Choroid plexus epithelial cell (primary cell): ENCODE data around the gene TAB3.

Experiments
- DNase-seq: peaks from one replicate; pipeline ENCODE4 v3.0.0-alpha.2; 2010; ENCODE audit warnings: low read depth
- H3K4me3 ChIP-seq: 2 replicates; pipeline ENCODE4 v1.5.1; 2011; ENCODE audit warnings: low read depth, mild to moderate bottlenecking, control low read depth, low read length, moderate library complexity
- TF ChIP-seq, protein P1 (sequence below): conservative IDR thresholded peaks from 2 replicates; pipeline ENCODE4 v1.5.1; 2011; ENCODE audit warnings: low read depth, mild to moderate bottlenecking, control low read depth, inconsistent platforms, low read length, moderate library complexity

The TAB3 gene, protein sequence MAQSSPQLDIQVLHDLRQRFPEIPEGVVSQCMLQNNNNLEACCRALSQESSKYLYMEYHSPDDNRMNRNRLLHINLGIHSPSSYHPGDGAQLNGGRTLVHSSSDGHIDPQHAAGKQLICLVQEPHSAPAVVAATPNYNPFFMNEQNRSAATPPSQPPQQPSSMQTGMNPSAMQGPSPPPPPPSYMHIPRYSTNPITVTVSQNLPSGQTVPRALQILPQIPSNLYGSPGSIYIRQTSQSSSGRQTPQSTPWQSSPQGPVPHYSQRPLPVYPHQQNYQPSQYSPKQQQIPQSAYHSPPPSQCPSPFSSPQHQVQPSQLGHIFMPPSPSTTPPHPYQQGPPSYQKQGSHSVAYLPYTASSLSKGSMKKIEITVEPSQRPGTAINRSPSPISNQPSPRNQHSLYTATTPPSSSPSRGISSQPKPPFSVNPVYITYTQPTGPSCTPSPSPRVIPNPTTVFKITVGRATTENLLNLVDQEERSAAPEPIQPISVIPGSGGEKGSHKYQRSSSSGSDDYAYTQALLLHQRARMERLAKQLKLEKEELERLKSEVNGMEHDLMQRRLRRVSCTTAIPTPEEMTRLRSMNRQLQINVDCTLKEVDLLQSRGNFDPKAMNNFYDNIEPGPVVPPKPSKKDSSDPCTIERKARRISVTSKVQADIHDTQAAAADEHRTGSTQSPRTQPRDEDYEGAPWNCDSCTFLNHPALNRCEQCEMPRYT

DNA sequence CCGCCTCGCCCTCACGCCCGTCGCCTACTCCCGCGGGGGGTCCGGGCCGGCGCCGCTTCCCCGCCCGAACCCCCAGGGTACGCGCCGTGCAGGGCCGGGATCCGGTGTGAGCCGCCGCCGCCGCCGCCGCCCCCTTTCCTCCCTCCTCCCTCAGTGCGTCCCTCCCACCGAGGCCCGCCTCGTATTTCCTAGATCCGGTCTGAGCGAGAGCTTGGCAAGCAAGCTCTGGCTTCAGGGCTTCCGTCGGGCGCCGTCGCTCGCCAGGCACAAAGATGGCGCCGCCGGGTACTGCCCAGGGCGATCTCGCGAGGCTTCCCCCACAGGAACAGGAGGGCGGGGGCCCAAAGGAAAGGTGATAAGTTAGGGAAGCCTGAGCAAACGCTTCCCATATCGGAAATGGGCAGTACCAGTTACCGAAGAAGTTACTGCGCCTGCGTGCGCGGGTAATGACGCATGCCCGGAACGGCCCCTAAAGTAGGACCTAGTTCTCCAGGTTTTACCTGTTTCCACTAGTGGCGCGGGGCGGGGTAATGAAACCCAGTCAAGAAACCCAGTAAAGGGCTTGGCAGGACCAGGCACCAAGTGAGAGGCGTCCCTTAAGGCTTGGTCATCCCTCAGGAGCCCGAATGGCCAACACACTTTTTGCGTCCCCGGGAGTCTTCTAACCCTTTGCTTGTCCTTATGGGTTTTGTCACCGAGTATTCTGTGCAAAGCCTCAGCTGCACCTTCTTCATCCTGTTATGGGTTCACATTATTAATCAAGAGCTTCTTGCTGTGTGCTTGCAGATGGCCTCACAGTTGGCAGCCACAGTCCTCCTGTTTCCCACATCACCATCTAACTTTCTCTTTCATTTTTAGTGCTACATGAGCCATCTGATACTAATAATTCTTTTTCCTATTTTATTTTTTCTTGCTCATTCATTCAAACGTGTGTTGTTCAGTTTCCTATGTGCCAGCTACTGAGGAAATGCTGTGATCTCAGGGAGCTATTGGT is at the start of gene TAB3:
Gene TAB3 (minus strand): TSS at position 108 of the 994 bp plus-strand sequence. CDS start 29,666 bp downstream, outside the sequence.
- DNase-seq, result peak; percentile 98
- peak within 1 kb of the TSS; percentile 72 for H3K4me3 ChIP-seq
- TF ChIP-seq, protein P1, sequence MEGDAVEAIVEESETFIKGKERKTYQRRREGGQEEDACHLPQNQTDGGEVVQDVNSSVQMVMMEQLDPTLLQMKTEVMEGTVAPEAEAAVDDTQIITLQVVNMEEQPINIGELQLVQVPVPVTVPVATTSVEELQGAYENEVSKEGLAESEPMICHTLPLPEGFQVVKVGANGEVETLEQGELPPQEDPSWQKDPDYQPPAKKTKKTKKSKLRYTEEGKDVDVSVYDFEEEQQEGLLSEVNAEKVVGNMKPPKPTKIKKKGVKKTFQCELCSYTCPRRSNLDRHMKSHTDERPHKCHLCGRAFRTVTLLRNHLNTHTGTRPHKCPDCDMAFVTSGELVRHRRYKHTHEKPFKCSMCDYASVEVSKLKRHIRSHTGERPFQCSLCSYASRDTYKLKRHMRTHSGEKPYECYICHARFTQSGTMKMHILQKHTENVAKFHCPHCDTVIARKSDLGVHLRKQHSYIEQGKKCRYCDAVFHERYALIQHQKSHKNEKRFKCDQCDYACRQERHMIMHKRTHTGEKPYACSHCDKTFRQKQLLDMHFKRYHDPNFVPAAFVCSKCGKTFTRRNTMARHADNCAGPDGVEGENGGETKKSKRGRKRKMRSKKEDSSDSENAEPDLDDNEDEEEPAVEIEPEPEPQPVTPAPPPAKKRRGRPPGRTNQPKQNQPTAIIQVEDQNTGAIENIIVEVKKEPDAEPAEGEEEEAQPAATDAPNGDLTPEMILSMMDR, result no peak

DNA sequence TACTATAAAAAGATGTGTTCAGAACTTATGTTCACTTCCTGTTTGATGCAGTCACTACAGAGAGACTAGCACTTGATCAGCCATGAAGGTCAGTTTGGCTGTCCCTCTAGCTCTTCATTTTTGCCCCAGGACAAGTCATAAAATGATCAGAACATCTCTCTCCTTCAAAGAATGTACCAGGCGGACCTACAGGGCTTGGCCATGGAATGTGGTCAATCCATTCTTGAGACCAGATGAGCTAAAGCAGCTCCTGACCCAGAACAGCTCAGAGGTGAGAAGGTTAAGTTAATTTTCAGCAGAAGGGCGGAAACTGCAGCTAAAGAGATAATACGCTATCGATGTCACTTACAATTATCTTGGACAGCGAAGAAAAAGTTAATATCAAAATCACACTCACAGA is 49.2 kb upstream of the TAB3 start:
- TF ChIP-seq, protein P1, result no peak
- no peak overlapping the region for H3K4me3 ChIP-seq
- no peak for DNase-seq

DNA sequence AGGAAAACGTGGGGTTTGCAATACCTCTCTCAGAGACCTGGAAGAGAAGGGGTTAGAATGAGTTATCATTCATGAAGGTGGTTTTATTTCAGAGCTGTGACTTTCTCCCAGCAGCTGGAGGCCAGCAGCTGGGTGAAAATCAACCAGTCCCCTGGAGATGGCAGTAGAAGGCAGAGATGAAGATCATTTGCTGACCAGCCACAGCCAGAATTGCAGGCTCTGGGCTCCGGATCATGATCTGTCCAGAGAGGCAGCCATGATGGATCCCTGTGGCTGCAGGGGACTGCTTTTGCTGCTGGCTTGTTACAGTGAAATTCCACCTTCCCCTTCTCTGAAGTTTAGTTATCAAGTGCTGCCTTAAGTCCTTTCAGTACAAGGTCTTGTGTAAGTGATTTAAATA is 46.9 kb upstream of the TAB3 start:
- no peak overlapping the region for H3K4me3 ChIP-seq
- TF ChIP-seq, protein P1, result peak; percentile 44
- DNase-seq, result peak; percentile 42

DNA sequence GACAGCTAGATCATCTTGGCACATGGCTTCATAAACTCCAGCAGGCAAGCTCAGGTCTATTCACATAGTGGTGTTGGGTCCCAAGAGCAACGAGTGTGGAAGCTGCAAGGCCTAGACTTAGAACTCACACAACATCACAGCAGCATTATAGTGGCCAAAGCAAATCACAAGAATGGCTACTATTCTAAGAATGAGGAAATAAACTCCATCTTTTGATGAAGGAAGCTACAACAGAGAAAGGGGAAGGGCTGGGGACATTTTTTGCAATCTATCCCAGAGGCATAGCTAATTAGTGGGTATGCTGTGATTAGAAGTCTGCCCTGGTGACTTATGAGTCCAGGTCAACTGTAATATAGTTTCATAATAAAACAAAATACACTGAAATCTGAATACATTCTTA is 42.9 kb upstream of the TAB3 start:
- TF ChIP-seq, protein P1, result no peak
- DNase-seq, result no peak
- H3K4me3 ChIP-seq, result no peak overlapping the region

DNA sequence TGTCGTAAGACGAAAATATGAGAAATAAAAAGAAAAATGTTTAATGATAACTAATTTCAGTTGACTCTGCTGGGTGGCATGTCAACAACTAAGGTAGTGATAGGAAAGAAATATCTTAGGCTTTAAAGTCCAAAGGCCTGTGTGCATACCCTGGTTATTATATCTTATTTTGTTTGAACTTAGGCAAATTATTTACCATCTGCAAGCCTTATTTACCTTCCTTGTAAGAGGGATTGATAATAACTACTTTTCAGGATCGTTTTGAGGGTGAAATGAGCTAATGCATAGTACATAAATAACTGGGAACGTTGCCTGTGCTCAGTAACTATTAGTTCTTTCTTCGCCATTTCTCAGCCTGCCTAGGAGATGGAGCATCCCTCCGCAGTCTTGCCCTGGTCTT is 41.6 kb upstream of the TAB3 start:
- TF ChIP-seq, protein P1, result no peak
- DNase-seq, result no peak
- no peak overlapping the region for H3K4me3 ChIP-seq

DNA sequence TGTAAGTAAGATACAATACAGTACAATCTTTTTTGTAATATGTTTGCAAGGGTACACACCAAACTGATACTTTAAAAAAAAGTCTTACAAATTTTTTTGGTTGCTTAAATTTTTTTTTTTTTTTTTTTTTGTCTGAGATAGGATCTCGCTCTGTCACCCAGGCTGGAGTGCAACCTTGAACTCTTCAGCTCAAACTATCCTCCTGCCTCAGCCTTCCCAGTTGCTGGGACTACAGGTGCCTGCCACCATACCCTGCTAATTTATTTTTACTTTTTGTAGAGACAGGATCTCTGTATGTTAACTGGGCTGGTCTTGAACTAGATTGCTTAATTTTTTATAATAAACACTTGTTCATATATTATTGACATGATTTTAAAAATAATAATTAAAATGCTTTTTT is 41.1 kb upstream of the TAB3 start:
- DNase-seq, result no peak
- TF ChIP-seq, protein P1, result no peak
- H3K4me3 ChIP-seq, result no peak overlapping the region
